ENCODE measurements around the gene IGSF9B. TPM values are rescaled to one million over a fixed set of nuclear protein-coding genes. Genes with fewer than 3 reads are reported as not detected.

Gene IGSF9B
- total RNA-seq, 2 experiments from 2014 or later, result 124 to 136 TPM

- TF ChIP-seq, protein P1, sequence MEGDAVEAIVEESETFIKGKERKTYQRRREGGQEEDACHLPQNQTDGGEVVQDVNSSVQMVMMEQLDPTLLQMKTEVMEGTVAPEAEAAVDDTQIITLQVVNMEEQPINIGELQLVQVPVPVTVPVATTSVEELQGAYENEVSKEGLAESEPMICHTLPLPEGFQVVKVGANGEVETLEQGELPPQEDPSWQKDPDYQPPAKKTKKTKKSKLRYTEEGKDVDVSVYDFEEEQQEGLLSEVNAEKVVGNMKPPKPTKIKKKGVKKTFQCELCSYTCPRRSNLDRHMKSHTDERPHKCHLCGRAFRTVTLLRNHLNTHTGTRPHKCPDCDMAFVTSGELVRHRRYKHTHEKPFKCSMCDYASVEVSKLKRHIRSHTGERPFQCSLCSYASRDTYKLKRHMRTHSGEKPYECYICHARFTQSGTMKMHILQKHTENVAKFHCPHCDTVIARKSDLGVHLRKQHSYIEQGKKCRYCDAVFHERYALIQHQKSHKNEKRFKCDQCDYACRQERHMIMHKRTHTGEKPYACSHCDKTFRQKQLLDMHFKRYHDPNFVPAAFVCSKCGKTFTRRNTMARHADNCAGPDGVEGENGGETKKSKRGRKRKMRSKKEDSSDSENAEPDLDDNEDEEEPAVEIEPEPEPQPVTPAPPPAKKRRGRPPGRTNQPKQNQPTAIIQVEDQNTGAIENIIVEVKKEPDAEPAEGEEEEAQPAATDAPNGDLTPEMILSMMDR (IDR thresholded peaks at IDR 0.05), result no peak
- no peak overlapping the region for H3K27ac Mint-ChIP-seq
- H3K27me3 Mint-ChIP-seq, result peaks cover 9% of the 10 kb centered on the region
- H3K36me3 Mint-ChIP-seq (ENCODE audit: low read depth), result no peaks in the 10 kb centered on the region
- ChIA-PET CTCF (interaction anchor here (1.1 to 2.0 kb wide), 4 partner anchors 15 to 84 kb away, joined by 3 to 6 read pairs (median 4); no protein-coding TSS in a partner anchor), POLR2A (interaction anchor here (0.8 to 2.1 kb wide), 2 partner anchors 14 to 16 kb away, joined by 3 to 7 read pairs; no protein-coding TSS in a partner anchor)
- H3K9me3 Mint-ChIP-seq, result no peaks in the 10 kb centered on the region
- no peak overlapping the region for H3K4me3 Mint-ChIP-seq
- ATAC-seq, result no peak
- intact Hi-C loops (cut with micrococcal nuclease), result no loop called here
- peaks cover 16% of the 10 kb centered on the region for H3K4me1 Mint-ChIP-seq (ENCODE audit: low read depth)
- peak; percentile 18 for DNase-seq
These were observed 5.1 kb upstream of the IGSF9B start for GRCh38 chr11:133961890-133962289.

DNA sequence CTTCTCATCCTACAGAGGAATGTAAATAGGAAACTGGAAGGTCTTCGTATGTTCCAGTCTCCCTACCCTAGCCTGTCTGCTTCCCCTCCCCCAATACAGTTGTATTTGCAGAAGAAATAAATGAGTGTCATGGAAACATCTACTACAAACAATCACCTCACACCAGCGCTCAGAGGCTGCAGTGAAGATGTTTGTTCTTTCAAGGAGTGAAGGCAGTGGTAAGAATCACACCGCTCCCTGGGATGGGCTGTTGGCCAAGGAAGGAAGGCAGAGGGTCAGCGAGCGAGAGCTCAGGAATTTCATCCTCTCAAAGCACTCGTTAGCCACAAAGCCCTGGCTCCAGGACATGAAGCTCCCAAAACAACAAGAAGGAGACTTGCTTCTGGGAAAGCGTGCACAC lies 1.1 kb upstream of the IGSF9B start:
- Mint-ChIP-seq H3K27me3 (peaks cover 12% of the 10 kb centered on the region), H3K27ac (peak overlapping the region; percentile 92), H3K4me3 (peak overlapping the region; percentile 88), H3K4me1 (ENCODE audit: low read depth) (peaks cover 38% of the 10 kb centered on the region), H3K36me3 (ENCODE audit: low read depth) (peaks cover 25% of the 10 kb centered on the region), H3K9me3 (no peaks in the 10 kb centered on the region)
- CTCF ChIA-PET, result interaction anchor here (1.0 to 4.3 kb wide), 5 partner anchors 12 to 93 kb away, joined by 3 to 32 read pairs (median 13); no protein-coding TSS in a partner anchor
- ATAC-seq, result no peak
- POLR2A ChIA-PET, result interaction anchor here (0.9 to 5.9 kb wide), 7 partner anchors 9 to 75 kb away, joined by 3 to 91 read pairs (median 3); no protein-coding TSS in a partner anchor
- intact Hi-C loops (cut with micrococcal nuclease), result loop anchor here (1.0 kb wide), 1 partner anchor 10 kb away; no protein-coding TSS in a partner anchor
- DNase-seq, result peak; percentile 22
- TF ChIP-seq, protein P1 (IDR thresholded peaks at IDR 0.05), result no peak

- Mint-ChIP-seq H3K4me3 (peak overlapping the region; percentile 89), H3K27me3 (peaks cover 12% of the 10 kb centered on the region)
- intact Hi-C loops (cut with micrococcal nuclease), result no loop called here
These were observed 785 bp downstream of the IGSF9B start for GRCh38 chr11:133955945-133956421.

DNA sequence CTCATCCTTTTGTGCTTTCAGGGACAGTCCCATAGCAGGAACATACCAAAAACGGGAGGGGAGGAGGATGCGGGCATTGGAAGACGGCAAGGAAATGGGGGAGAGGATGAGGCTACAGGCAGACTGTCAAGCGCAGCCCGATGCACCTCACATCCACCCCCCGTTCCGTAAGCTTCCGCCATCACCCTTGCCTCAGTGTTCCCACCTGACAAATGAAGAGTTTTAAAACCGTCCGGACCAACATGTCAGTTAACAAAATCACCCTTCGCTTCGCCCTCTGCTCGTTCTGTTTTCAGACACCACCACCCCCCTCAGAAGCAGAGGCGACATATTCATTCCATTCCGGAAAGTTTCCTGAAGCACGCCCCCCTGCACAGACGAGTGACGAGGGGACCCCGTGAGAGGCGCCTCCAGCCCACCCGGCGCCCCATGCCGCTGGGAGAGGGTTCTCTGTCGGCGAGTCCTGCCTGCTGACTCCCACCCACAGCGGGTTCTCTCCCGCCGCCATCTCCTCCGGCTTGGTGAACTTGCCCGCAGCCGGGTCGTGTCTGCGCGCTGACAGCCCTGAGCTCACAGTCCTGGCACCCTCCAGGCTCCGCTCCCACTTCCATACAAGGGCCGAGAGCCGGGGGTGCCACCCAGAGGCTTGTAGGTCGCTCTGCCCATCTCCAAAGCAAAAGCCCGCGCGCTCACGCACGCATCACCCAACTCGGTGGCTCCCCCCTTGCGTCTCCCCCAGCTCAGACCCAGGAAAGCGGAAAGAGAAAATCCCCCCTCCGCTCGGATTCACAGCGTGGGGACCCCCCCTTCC lies 1.5 kb downstream of the IGSF9B start:
- Mint-ChIP-seq H3K9me3 (no peaks in the 10 kb centered on the region), H3K4me1 (ENCODE audit: low read depth) (peaks cover 41% of the 10 kb centered on the region), H3K4me3 (peak overlapping the region; percentile 89), H3K27me3 (peaks cover 12% of the 10 kb centered on the region), H3K27ac (peak overlapping the region; percentile 84), H3K36me3 (ENCODE audit: low read depth) (peaks cover 25% of the 10 kb centered on the region)
- DNase-seq (peak; percentile 78), ATAC-seq (peak; percentile 25)
- TF ChIP-seq, protein P1 (IDR thresholded peaks at IDR 0.05), result no peak
- intact Hi-C loops (cut with micrococcal nuclease), result no loop called here
- ChIA-PET POLR2A (interaction anchor here (0.7 to 5.9 kb wide), 5 partner anchors 10 to 269 kb away, joined by 3 to 91 read pairs (median 7); partner anchors contain the start of gene VPS26B), CTCF (interaction anchor here (1.0 to 4.1 kb wide), 5 partner anchors 9 to 90 kb away, joined by 3 to 32 read pairs (median 4); no protein-coding TSS in a partner anchor)

More at GRCh38 chr11:133955945-133956421, 785 bp downstream of the IGSF9B start:
- Mint-ChIP-seq H3K9me3 (no peaks in the 10 kb centered on the region), H3K4me1 (ENCODE audit: low read depth) (peaks cover 41% of the 10 kb centered on the region), H3K36me3 (ENCODE audit: low read depth) (peaks cover 25% of the 10 kb centered on the region), H3K27ac (no peak overlapping the region)
- CTCF ChIA-PET, result interaction anchor here (1.5 to 4.1 kb wide), 3 partner anchors 10 to 88 kb away, joined by 3 to 32 read pairs (median 7); no protein-coding TSS in a partner anchor
- ATAC-seq, result no peak
- POLR2A ChIA-PET, result interaction anchor here (0.7 to 5.9 kb wide), 7 partner anchors 10 to 268 kb away, joined by 3 to 91 read pairs (median 5); partner anchors contain the start of genes JAM3 and VPS26B
- no peak for DNase-seq
- TF ChIP-seq, protein P1 (IDR thresholded peaks at IDR 0.05), result no peak
